Muscle layer of duodenum (tissue), 2 donors: ENCODE results near the gene ABHD10.

Experiments used
- H3K27ac ChIP-seq: one replicate; pipeline ENCODE4 v1.7.0; 2013; ENCODE audit warnings: mild to moderate bottlenecking, low read length
- H3K27me3 ChIP-seq: one replicate; pipeline ENCODE4 v1.7.0; 2013; ENCODE audit warnings: low read depth, mild to moderate bottlenecking, control low read depth, low read length
- H3K36me3 ChIP-seq, 2 donors: one replicate each; pipeline ENCODE4 v1.7.0; 2013; ENCODE audit warnings: low read length in 2 of 2, control low read depth in 1 of 2, mild to moderate bottlenecking in 1 of 2; ENCODE audit not compliant: insufficient read depth in 2 of 2, control insufficient read depth in 1 of 2
- H3K4me1 ChIP-seq, 2 donors: one replicate each; pipeline ENCODE4 v1.7.0; 2013; ENCODE audit warnings: low read length in 2 of 2, mild to moderate bottlenecking in 2 of 2, control low read depth in 1 of 2, moderate library complexity in 1 of 2; ENCODE audit not compliant: insufficient read depth in 2 of 2, control insufficient read depth in 1 of 2
- H3K4me3 ChIP-seq, 2 donors: one replicate each; pipeline ENCODE4 v1.7.0; 2013; ENCODE audit warnings: low read length in 2 of 2, low read depth in 1 of 2, mild to moderate bottlenecking in 1 of 2
- H3K9me3 ChIP-seq, 2 donors: one replicate each; pipeline ENCODE4 v1.7.0; 2013; ENCODE audit warnings: low read length in 2 of 2, control low read depth in 1 of 2, mild to moderate bottlenecking in 1 of 2; ENCODE audit not compliant: control insufficient read depth in 1 of 2
- donor health status: healthy.

The ABHD10 gene

GRCh38 chr3:112041321-112041720 is 62.5 kb downstream of the ABHD10 start:
- Histone ChIP-seq H3K9me3 (peaks cover 0 to 3% of the 10 kb centered on the region in 2 donors), H3K27me3 (no peaks in the 10 kb centered on the region), H3K4me1 (no peaks in the 10 kb centered on the region)

GRCh38 chr3:112042842-112043280 is 64.0 kb downstream of the ABHD10 start:
- no peaks in the 10 kb centered on the region for H3K36me3 ChIP-seq
- H3K9me3 ChIP-seq, result no peaks in the 10 kb centered on the region
- no peak overlapping the region for H3K4me3 ChIP-seq
- H3K4me1 ChIP-seq, result no peaks in the 10 kb centered on the region
- no peak overlapping the region for H3K27ac ChIP-seq
- no peaks in the 10 kb centered on the region for H3K27me3 ChIP-seq

More at GRCh38 chr3:112041321-112041720, 62.5 kb downstream of the ABHD10 start:
- H3K27ac ChIP-seq, result no peak overlapping the region
- H3K4me3 ChIP-seq, result no peak overlapping the region
- H3K36me3 ChIP-seq, result no peaks in the 10 kb centered on the region
